A549 (cell line): ENCODE measurements around the gene NPIPB12. TPM values are rescaled to one million over a fixed set of nuclear protein-coding genes. Genes with fewer than 3 reads are reported as not detected.
"Not testable (repeated sequence)": the region's sequence is repeated elsewhere in the genome, so short reads cannot be mapped to it uniquely, and the experiment has no call there.

Experiments
- ATAC-seq, 2 experiments: fragments of 200-7000 bp in 1 of 2; fragments of >200 bp in 1 of 2; cut with Nextera tagmentation in 1 of 2; cut with Tn5 transposase in 1 of 2; 3 replicates each; pipeline versions ENCODE4 v1.8.0 to v1.9.1; 2018 to 2020; ENCODE audit warnings: mild to moderate bottlenecking in 1 of 2, moderate library complexity in 1 of 2
- CTCF ChIA-PET: fragments of 300-600 bp; sonication (Branson Sonifier 250); formaldehyde crosslinking; extraction: SDS; loops from one replicate; lab custom pipeline; 2021; ENCODE audit warnings: antibody characterized with exemption, inconsistent platforms; lab: Yijun Ruan, JAX
- POLR2A ChIA-PET: fragments of 350-600 bp; formaldehyde crosslinking; extraction: SDS; loops from one replicate; lab custom pipeline; 2021; ENCODE audit warnings: antibody characterized with exemption, inconsistent platforms; lab: Yijun Ruan, JAX
- DNase-seq, 2 experiments: peaks; one replicate each; pipeline versions ENCODE4 v3.0.0 to v3.0.0-alpha.2; 2011 to 2016; ENCODE audit warnings: low read depth in 1 of 2, low spot score in 1 of 2
- FAIRE-seq: peaks from 2 replicates; lab custom pipeline; 2011; peaks lifted over from hg19 to GRCh38; lab: Jason Lieb, UNC
- H3K27ac ChIP-seq, 2 experiments: fragments of >200 bp; sonication (Bioruptor Twin); formaldehyde crosslinking; 3 replicates each; pipeline ENCODE4 v1.5.1; 2016 to 2017
- H3K4me1 ChIP-seq: fragments of >200 bp; sonication (Bioruptor Twin); formaldehyde crosslinking; 3 replicates; pipeline ENCODE4 v1.6.1; 2016
- H3K4me2 ChIP-seq: fragments of >200 bp; sonication (Bioruptor Twin); formaldehyde crosslinking; 3 replicates; pipeline ENCODE4 v1.6.1; 2016
- H3K4me3 ChIP-seq: fragments of >200 bp; sonication (Bioruptor Twin); formaldehyde crosslinking; 3 replicates; pipeline ENCODE4 v1.5.1; 2016
- H3K9me3 ChIP-seq: fragments of >200 bp; sonication (Bioruptor Twin); formaldehyde crosslinking; 3 replicates; pipeline ENCODE4 v1.6.1; 2016
- WGBS: methylation state at CpG from one replicate; pipeline ENCODE4 v1.1.6; 2017; ENCODE audit errors: missing lambda C conversion rate; 5-methylcytosine and 5-hydroxymethylcytosine counted together
- polyA plus RNA-seq, 4 experiments: library from polyadenylated mRNA; depleted of rRNA in 3 of 4; stranded (reverse); fragments of >200 nt; fragmentation: RNase III in 1 of 4; extraction: RNeasy Plus Mini Kit Qiagen cat#74134 plus additional on column Dnase treatment in 1 of 4; gene quantifications; 2 replicates in 3 of 4; 3 replicates in 1 of 4; pipeline ENCODE4 v1.2.3, GENCODE V29; 2011 to 2017
- small RNA-seq, 6 experiments: library from RNA; depleted of rRNA; stranded (forward); fragments of <200 nt; gene quantifications; one replicate each; pipeline ENCODE3, GENCODE V24; 2012

NPIPB12 gene
- polyA plus RNA-seq, 2 of the 4 experiments (the other 2 are of a cell fraction) = 21.1 to 26.0 TPM

- H3K9me3 ChIP-seq, CTCF ChIA-PET, H3K4me1 ChIP-seq, DNase-seq, H3K4me3 ChIP-seq, H3K4me2 ChIP-seq, ATAC-seq, POLR2A ChIA-PET, FAIRE-seq, H3K27ac ChIP-seq: not testable (repeated sequence)
- WGBS = 90% methylated on average over 1 of the region's 2 CpGs
These were observed 48.5 kb downstream of the NPIPB12 start for GRCh38 chr16:29457660-29458059.

GRCh38 chr16:29454828-29455227 is 51.4 kb downstream of the NPIPB12 start:
- WGBS = no CpG with 5 or more reads among the region's 29 CpGs
- POLR2A ChIA-PET, H3K4me2 ChIP-seq, H3K9me3 ChIP-seq, H3K27ac ChIP-seq, FAIRE-seq, H3K4me1 ChIP-seq, CTCF ChIA-PET, H3K4me3 ChIP-seq, DNase-seq: not testable (repeated sequence)
- peak; percentile 75 to 84 for ATAC-seq

- FAIRE-seq (peak; percentile 97), ATAC-seq (peak; percentile 89 to 96)
- H3K4me1 ChIP-seq, CTCF ChIA-PET, H3K9me3 ChIP-seq, H3K4me3 ChIP-seq, H3K27ac ChIP-seq, POLR2A ChIA-PET, DNase-seq, H3K4me2 ChIP-seq: not testable (repeated sequence)
- WGBS = no CpG with 5 or more reads among the region's 33 CpGs
These were observed 51.9 kb downstream of the NPIPB12 start, which contains the start of the genes BOLA2 and SLX1B for GRCh38 chr16:29454269-29454668. Gene BOLA2, minus strand, starts transcription at chr16:29454351. Its CDS starts 98 bp downstream, at chr16:29454253. Gene SLX1B, plus strand, starts transcription at chr16:29454533.

- H3K4me1 ChIP-seq, CTCF ChIA-PET, H3K4me3 ChIP-seq, DNase-seq, H3K9me3 ChIP-seq, FAIRE-seq, H3K27ac ChIP-seq, H3K4me2 ChIP-seq, POLR2A ChIA-PET: not testable (repeated sequence)
- WGBS = no CpG with 5 or more reads among the region's 21 CpGs
- ATAC-seq = peak; percentile 57
These were observed 52.5 kb downstream of the NPIPB12 start for GRCh38 chr16:29453754-29454153.

Small RNAs within 50 kb of the gene (small RNA-seq; reads per million reads assigned to genes)
- 0 reads per million in 6 experiments for gene AC133555.2

Other genes starting within 250 kb of the NPIPB12 start
- gene NPIPB11, start 99.7 kb downstream of the NPIPB12 start, polyA plus RNA-seq (2011; rRNA removed) = 0.84 and 1.6 TPM in 2 replicates
- 1.1 TPM in 3 replicates for gene NPIPB11, start 99.7 kb downstream of the NPIPB12 start, polyA plus RNA-seq (2017; fragmentation: RNase III; extraction: RNeasy Plus Mini Kit Qiagen cat#74134 plus additional on column Dnase treatment)
- gene BOLA2, start 52.1 kb downstream of the NPIPB12 start, polyA plus RNA-seq (2011; rRNA removed) = 19.3 and 25.3 TPM in 2 replicates
- 11.5 to 12.5 TPM (median 11.6 TPM) in 3 replicates for gene BOLA2, start 52.1 kb downstream of the NPIPB12 start, polyA plus RNA-seq (2017; fragmentation: RNase III; extraction: RNeasy Plus Mini Kit Qiagen cat#74134 plus additional on column Dnase treatment)
- gene SLX1B, start 51.9 kb downstream of the NPIPB12 start, polyA plus RNA-seq (2011; rRNA removed) = 15.8 and 24.6 TPM in 2 replicates
- 41.8 to 48.9 TPM (median 48.4 TPM) in 3 replicates for gene SLX1B, start 51.9 kb downstream of the NPIPB12 start, polyA plus RNA-seq (2017; fragmentation: RNase III; extraction: RNeasy Plus Mini Kit Qiagen cat#74134 plus additional on column Dnase treatment)
- 2.5 and 5.8 TPM in 2 replicates for gene SULT1A4, start 46.5 kb downstream of the NPIPB12 start, polyA plus RNA-seq (2011; rRNA removed)
- 23.4 to 25.9 TPM (median 25.5 TPM) in 3 replicates for gene SULT1A4, start 46.5 kb downstream of the NPIPB12 start, polyA plus RNA-seq (2017; fragmentation: RNase III; extraction: RNeasy Plus Mini Kit Qiagen cat#74134 plus additional on column Dnase treatment)
- not detected in 2 replicates for gene SPN, start 156.8 kb upstream of the NPIPB12 start, polyA plus RNA-seq (2011; rRNA removed)
- 0.03 TPM in 2 of 3 replicates, not detected in the other for gene SPN, start 156.8 kb upstream of the NPIPB12 start, polyA plus RNA-seq (2017; fragmentation: RNase III; extraction: RNeasy Plus Mini Kit Qiagen cat#74134 plus additional on column Dnase treatment)
- 1.9 and 2.1 TPM in 2 replicates for gene QPRT, start 172.8 kb upstream of the NPIPB12 start, polyA plus RNA-seq (2011; rRNA removed)
- 1.4 to 2.2 TPM (median 1.7 TPM) in 3 replicates for gene QPRT, start 172.8 kb upstream of the NPIPB12 start, polyA plus RNA-seq (2017; fragmentation: RNase III; extraction: RNeasy Plus Mini Kit Qiagen cat#74134 plus additional on column Dnase treatment)
- not detected in 2 replicates for gene C16orf54, start 239.6 kb upstream of the NPIPB12 start, polyA plus RNA-seq (2011; rRNA removed)
- gene C16orf54, start 239.6 kb upstream of the NPIPB12 start, polyA plus RNA-seq (2017; fragmentation: RNase III; extraction: RNeasy Plus Mini Kit Qiagen cat#74134 plus additional on column Dnase treatment) = not detected in 3 replicates